HG02759 (cell line): ENCODE results near the gene BAZ2B.
"Not testable (repeated sequence)": the region's sequence is repeated elsewhere in the genome, so short reads cannot be mapped to it uniquely, and the experiment has no call there.

ENCODE experiments used
- ATAC-seq: cut with Tn5 transposase; IDR thresholded peaks from one replicate; pipeline ENCODE4 v1.9.1; 2021; ENCODE audit warnings: mild to moderate bottlenecking, moderate library complexity; ENCODE audit not compliant: unreplicated experiment

BAZ2B gene

DNA sequence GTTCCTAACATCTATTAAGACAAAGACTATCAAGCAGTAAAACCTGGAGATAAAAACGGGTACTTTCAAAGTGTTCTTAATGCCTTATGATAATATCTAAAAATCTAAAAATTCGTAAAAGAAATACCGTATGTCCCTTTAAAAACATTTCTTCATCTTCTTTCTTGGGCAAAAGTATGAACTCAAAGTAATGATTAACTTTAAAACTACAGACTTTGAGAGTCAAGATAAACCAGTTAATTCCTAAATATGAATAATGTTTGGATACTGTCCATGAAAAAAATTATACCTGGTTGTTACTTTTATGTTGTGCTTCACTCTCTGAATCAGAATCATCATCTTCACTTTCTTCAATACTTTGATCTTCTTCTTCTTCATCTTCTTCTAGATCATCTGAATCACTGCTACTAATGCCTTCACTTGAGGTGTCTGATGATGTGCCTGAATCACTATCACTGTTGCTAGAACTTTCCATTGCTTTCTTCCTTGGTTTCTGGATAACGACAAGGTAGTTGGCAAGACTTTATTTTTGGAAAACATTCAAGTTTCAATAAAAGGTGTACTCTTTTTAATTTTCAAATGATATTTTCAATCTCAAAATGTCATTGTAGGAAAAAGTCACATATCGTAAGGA, 177.5 kb downstream of the BAZ2B start:
- ATAC-seq, result no peak

- ATAC-seq, result no peak
Observed at GRCh38 chr2:159438284-159438683, 178.1 kb downstream of the BAZ2B start.

- ATAC-seq, result no peak
Observed at GRCh38 chr2:159432610-159433009, 183.7 kb downstream of the BAZ2B start.

DNA sequence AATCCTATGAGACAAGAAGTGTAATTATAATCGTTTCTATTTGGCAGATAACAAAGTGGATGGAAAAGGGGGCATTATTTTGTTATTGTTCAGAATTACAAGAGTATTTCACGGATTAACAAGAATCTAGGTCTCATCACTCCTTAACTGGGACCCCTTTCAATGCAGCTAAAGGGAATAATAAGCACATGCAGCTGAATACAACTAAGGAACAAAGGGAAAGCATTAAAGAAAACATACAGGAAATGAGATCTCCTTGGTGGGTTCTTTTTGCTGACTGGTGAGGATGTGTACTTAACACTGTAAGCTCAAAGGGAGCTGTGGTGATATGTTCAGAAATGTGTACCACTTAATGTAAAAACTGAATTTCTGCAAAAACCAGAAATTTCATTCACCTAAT, 189.3 kb downstream of the BAZ2B start:
- ATAC-seq, result no peak

DNA sequence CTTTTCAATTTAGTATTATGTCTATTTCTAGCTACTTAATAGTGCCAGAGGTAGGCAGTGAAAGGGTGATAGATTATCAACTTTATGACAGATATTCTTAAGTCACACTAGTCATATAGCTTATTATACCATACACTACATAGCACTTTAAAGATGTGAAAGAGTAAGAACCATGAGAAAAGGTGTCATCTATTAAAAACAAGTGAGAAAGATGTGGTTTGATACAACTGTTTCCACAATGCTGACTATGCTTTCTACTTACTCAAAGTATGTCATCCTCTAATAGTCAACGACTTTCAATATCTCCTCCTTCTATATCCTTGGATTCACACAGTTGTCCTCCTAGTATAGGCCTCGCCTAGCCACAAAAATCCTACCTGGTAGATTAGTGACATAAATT, 196.9 kb downstream of the BAZ2B start:
- no peak for ATAC-seq

DNA sequence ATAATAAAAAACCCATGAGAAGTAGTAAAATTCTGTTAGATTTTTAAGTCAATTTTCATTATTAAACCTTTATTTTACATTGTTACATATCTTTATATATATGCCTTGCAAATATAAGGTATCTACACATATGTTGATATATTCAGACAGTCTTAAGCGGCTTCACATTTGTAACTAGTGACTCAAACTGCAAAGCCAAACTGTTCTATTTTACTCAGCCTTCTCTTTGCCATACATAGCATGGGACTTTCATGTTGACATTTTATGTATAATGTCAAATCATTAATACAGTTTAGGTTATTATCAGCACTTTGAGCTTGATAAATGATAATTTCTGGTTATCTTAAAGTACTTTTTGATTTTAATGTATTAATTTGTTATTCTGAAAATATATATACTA, 204.9 kb downstream of the BAZ2B start:
- ATAC-seq, result no peak

- no peak for ATAC-seq
Observed at GRCh38 chr2:159410276-159410675, 206.1 kb downstream of the BAZ2B start.

DNA sequence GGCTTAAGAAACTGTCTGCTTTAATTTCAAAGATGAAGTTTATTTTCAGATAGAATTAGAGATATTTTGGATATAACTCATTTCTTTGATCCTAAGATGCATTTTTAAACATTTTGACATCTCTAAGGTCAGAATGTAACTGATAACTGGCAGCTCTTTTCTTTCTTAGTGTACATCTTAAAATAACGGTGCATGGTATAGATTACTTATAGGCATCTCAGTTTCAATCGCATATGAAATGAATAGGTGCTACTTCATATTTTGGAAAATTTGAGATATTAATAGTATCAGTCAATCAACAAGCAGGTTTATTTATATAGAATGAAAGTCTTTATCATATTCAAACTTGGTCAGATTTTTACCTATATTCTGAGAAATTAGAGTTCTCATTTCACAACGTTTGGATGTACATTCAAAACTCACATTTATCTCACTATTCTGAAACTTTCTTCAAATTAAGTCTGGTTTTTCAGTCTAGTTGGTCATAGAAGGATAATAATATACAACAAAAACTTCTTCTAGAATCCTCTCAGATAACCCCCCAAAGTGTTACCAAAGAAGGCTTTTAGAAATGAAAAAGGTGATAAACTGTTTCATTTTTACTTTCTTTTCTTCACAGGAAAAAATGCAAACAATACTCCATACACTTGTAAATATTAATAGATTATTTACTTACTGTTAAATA, 207.1 kb downstream of the BAZ2B start:
- ATAC-seq, result no peak

- no peak for ATAC-seq
Observed at GRCh38 chr2:159402790-159403189, 213.6 kb downstream of the BAZ2B start.

DNA sequence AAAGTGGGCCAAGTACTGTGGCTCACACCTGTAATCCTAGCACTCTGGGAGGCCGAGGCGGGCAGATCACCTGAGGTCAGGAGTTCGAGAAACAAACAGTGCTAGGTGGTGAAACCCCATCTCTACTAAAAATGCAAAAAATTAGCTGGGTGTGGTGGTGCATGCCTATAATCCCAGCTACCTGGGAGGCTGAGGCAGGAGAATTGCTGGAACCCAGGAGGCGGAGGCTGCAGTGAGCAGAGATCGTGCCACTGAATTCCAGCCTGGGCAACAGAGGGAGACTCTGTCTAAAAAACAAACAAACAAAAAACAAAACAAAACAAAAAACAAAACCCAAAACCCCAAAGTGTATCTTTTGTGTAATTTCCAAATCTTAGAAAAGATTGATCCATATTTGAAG, 214.2 kb downstream of the BAZ2B start:
- ATAC-seq, result not testable (repeated sequence)

- no peak for ATAC-seq
Observed at GRCh38 chr2:159399716-159400415, 216.5 kb downstream of the BAZ2B start.

- no peak for ATAC-seq
Observed at GRCh38 chr2:159396799-159397198, 219.5 kb downstream of the BAZ2B start.

GRCh38 chr2:159382447-159383028, 233.8 kb downstream of the BAZ2B start:
- ATAC-seq, result no peak

DNA sequence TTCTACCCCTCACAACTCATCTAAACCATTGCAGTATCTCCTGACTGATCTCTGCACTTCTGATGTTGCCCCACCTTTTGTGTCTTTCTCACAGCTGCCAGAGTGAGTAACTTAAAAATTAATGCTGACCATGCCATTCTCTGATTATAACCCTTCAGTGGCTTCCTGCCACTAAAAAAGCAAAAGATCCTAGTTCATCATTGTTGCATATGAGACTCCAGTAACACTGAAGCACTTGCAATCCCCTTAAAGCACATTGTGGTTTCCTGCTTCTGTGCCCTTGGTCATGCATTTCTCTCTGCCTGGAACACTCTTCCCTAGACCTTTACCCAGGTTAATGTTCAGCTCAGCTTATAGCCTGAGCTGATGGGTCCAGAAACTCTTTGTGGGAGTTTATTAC, 234.8 kb downstream of the BAZ2B start:
- peak; percentile 90 for ATAC-seq

- ATAC-seq, result no peak
Observed at GRCh38 chr2:159380685-159381239, 235.6 kb downstream of the BAZ2B start.

DNA sequence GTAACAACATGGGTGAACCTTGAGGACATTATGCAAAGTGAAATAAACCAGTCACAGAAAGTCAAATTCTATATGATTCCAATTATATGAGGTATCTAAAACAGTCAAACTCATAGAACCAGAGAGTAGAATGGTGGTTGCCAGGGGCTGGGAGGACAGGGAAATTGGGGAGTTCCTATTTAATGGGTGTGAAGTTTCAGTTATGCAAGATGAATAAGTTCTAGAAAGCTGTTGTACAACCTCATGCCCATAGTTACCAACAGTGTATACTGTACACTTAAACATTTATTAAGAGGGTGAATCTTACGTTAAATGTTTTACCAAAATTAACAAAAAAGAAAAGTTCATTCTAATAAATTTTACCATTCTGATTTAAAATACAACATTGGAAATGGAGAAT, 237.2 kb downstream of the BAZ2B start:
- ATAC-seq, result no peak

GRCh38 chr2:159375241-159375640, 241.1 kb downstream of the BAZ2B start:
- no peak for ATAC-seq

GRCh38 chr2:159371506-159371905, 244.8 kb downstream of the BAZ2B start:
- no peak for ATAC-seq

DNA sequence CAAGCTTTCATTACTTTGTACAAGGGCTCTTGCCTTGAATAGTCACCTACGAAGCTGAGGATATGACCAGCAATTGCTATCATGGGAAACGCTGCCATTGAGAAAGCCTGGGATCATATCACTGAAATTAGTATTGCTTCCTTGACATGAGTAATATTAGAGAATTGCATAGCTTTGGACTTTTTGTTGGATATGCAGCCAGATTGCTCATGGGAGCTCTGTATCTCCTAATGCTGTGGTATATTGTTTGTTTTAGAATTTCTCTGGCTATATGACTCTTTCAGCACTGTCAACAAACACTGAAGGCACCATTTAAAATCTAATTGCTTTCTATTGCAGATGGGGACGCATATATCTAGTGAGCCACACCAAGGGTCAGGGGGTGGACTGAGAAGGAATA, 249.8 kb downstream of the BAZ2B start:
- no peak for ATAC-seq

- peak; percentile 82 for ATAC-seq
Observed at GRCh38 chr2:159362816-159363251, 253.5 kb downstream of the BAZ2B start.

- ATAC-seq, result no peak
Observed at GRCh38 chr2:159362094-159362493, 254.3 kb downstream of the BAZ2B start.
